Muscle of leg (tissue), 11 donors: ENCODE results near the gene MORC2. TPM values are rescaled to one million over a fixed set of nuclear protein-coding genes. Genes with fewer than 3 reads are reported as not detected.

ENCODE experiments used
- DNase-seq: peaks from one replicate; pipeline ENCODE4 v3.0.0; 2013
- H3K27ac ChIP-seq: one replicate; pipeline ENCODE4 v1.5.1; 2013; ENCODE audit warnings: mild to moderate bottlenecking, low read length, control low read depth
- H3K27me3 ChIP-seq: one replicate; pipeline ENCODE4 v1.6.1; 2013; ENCODE audit warnings: low read length; ENCODE audit not compliant: control insufficient read depth, insufficient read depth
- H3K36me3 ChIP-seq: one replicate; pipeline ENCODE4 v1.6.1; 2013; ENCODE audit warnings: low read length; ENCODE audit not compliant: control insufficient read depth, insufficient read depth
- H3K4me1 ChIP-seq: one replicate; pipeline ENCODE4 v1.6.1; 2013; ENCODE audit warnings: low read length; ENCODE audit not compliant: control insufficient read depth, insufficient read depth
- H3K4me3 ChIP-seq: one replicate; pipeline ENCODE4 v1.5.1; 2013; ENCODE audit warnings: low read length, control low read depth
- H3K9me3 ChIP-seq: replicated peaks from 2 replicates; pipeline ENCODE4 v1.6.1; 2013; ENCODE audit warnings: low read depth, low read length; ENCODE audit not compliant: control insufficient read depth
- WGBS: methylation state at CpG from one replicate; pipeline ENCODE4 v1.1.5; 2013; ENCODE audit warnings: missing lambda C conversion rate; ENCODE audit not compliant: insufficient coverage; 5-methylcytosine and 5-hydroxymethylcytosine counted together
- polyA plus RNA-seq, 8 donors: library from polyadenylated mRNA; unstranded; fragments of 120-200 nt; gene quantifications; one replicate each; pipeline versions ENCODE4 v1.2.1 to v1.2.3, GENCODE V29; 2013; ENCODE audit warnings: inconsistent platforms in 1 of 8, low replicate concordance in 1 of 8; ENCODE audit not compliant: insufficient read length in 8 of 8, insufficient read depth in 1 of 8
- total RNA-seq: library from RNA; stranded (reverse); fragments of 120-200 nt; gene quantifications from one replicate; pipeline ENCODE4 v1.2.4, GENCODE V29; 2013

MORC2 gene
- total and polyA plus RNA-seq, 9 donors: 16.6 to 26.8 (median 23.5) TPM

- 73% methylated on average over 7 of the region's 17 CpGs for WGBS
- Histone ChIP-seq H3K4me1 (no peaks in the 10 kb centered on the region), H3K9me3 (no peaks in the 10 kb centered on the region), H3K27me3 (no peaks in the 10 kb centered on the region), H3K27ac (no peak overlapping the region), H3K36me3 (no peaks in the 10 kb centered on the region), H3K4me3 (no peak overlapping the region)
- DNase-seq: no peak
Observed at GRCh38 chr22:30890686-30891442, 77.7 kb downstream of the MORC2 start.

- no peaks in the 10 kb centered on the region for H3K27me3 ChIP-seq
- no peaks in the 10 kb centered on the region for H3K9me3 ChIP-seq
- no peak overlapping the region for H3K27ac ChIP-seq
- WGBS: 43% methylated on average over 1 of the region's 9 CpGs
- no peaks in the 10 kb centered on the region for H3K4me1 ChIP-seq
- no peak for DNase-seq
- H3K4me3 ChIP-seq: no peak overlapping the region
- no peaks in the 10 kb centered on the region for H3K36me3 ChIP-seq
Observed at GRCh38 chr22:30889996-30890480, 78.5 kb downstream of the MORC2 start.

- H3K36me3 ChIP-seq: no peaks in the 10 kb centered on the region
- H3K27ac ChIP-seq: no peak overlapping the region
- H3K9me3 ChIP-seq: no peaks in the 10 kb centered on the region
- H3K27me3 ChIP-seq: no peaks in the 10 kb centered on the region
- WGBS: 83% methylated on average over 12 of the region's 17 CpGs
- DNase-seq: no peak
- H3K4me3 ChIP-seq: no peak overlapping the region
- H3K4me1 ChIP-seq: no peaks in the 10 kb centered on the region
Observed at GRCh38 chr22:30889268-30889995, 79.1 kb downstream of the MORC2 start.

- no peaks in the 10 kb centered on the region for H3K27me3 ChIP-seq
- 68% methylated on average over 5 of the region's 5 CpGs for WGBS
- no peaks in the 10 kb centered on the region for H3K36me3 ChIP-seq
- H3K9me3 ChIP-seq: no peaks in the 10 kb centered on the region
- H3K27ac ChIP-seq: no peak overlapping the region
- no peaks in the 10 kb centered on the region for H3K4me1 ChIP-seq
- H3K4me3 ChIP-seq: no peak overlapping the region
- DNase-seq: no peak
Observed at GRCh38 chr22:30887861-30888260, 80.7 kb downstream of the MORC2 start.

- Histone ChIP-seq H3K4me1 (no peaks in the 10 kb centered on the region), H3K9me3 (no peaks in the 10 kb centered on the region), H3K27me3 (no peaks in the 10 kb centered on the region), H3K27ac (no peak overlapping the region), H3K36me3 (no peaks in the 10 kb centered on the region), H3K4me3 (no peak overlapping the region)
- no peak for DNase-seq
- WGBS: 92% methylated on average over 11 of the region's 11 CpGs
Observed at GRCh38 chr22:30887453-30887852, 81.1 kb downstream of the MORC2 start.

- 85% methylated on average over 8 of the region's 9 CpGs for WGBS
- Histone ChIP-seq H3K36me3 (no peaks in the 10 kb centered on the region), H3K4me3 (no peak overlapping the region), H3K27me3 (no peaks in the 10 kb centered on the region), H3K4me1 (peaks cover 13% of the 10 kb centered on the region), H3K9me3 (no peaks in the 10 kb centered on the region), H3K27ac (no peak overlapping the region)
- no peak for DNase-seq
Observed at GRCh38 chr22:30885591-30885990, 83.0 kb downstream of the MORC2 start.

- Histone ChIP-seq H3K36me3 (no peaks in the 10 kb centered on the region), H3K27ac (no peak overlapping the region), H3K4me3 (no peak overlapping the region), H3K27me3 (no peaks in the 10 kb centered on the region), H3K4me1 (peaks cover 17% of the 10 kb centered on the region), H3K9me3 (no peaks in the 10 kb centered on the region)
- DNase-seq: no peak
- WGBS: 67% methylated on average over 2 of the region's 5 CpGs
Observed at GRCh38 chr22:30885001-30885366, 83.6 kb downstream of the MORC2 start.

- 83% methylated on average over 17 of the region's 18 CpGs for WGBS
- no peak overlapping the region for H3K4me3 ChIP-seq
- H3K36me3 ChIP-seq: no peaks in the 10 kb centered on the region
- DNase-seq: no peak
- H3K27me3 ChIP-seq: no peaks in the 10 kb centered on the region
- H3K27ac ChIP-seq: no peak overlapping the region
- no peaks in the 10 kb centered on the region for H3K9me3 ChIP-seq
- H3K4me1 ChIP-seq: peaks cover 19% of the 10 kb centered on the region
Observed at GRCh38 chr22:30884211-30885000, 84.2 kb downstream of the MORC2 start.

- Histone ChIP-seq H3K9me3 (no peaks in the 10 kb centered on the region), H3K36me3 (no peaks in the 10 kb centered on the region), H3K4me1 (peaks cover 26% of the 10 kb centered on the region), H3K4me3 (no peak overlapping the region), H3K27me3 (no peaks in the 10 kb centered on the region), H3K27ac (no peak overlapping the region)
- WGBS: 100% methylated on average over 3 of the region's 7 CpGs
- DNase-seq: no peak
Observed at GRCh38 chr22:30883586-30884145, 84.9 kb downstream of the MORC2 start.
